Stomach (tissue), 4 donors: ENCODE results near the gene CHAT.

Source experiments
- EP300 ChIP-seq: sonication (generic); formaldehyde crosslinking; IDR thresholded peaks from one replicate; pipeline ENCODE4 v1.6.1; 2017; ENCODE audit warnings: antibody characterized with exemption
- POLR2A ChIP-seq, 4 donors: fragments of 450-650 bp; IDR thresholded peaks; one replicate each; pipeline ENCODE4 v1.6.1; 2016; ENCODE audit warnings: antibody characterized with exemption in 4 of 4, control low read depth in 2 of 4, mild to moderate bottlenecking in 1 of 4, moderate library complexity in 1 of 4
- POLR2AphosphoS5 ChIP-seq, 3 donors: sonication (generic); formaldehyde crosslinking; IDR thresholded peaks; one replicate each; pipeline ENCODE4 v1.6.1; 2016; ENCODE audit warnings: antibody characterized with exemption in 3 of 3
- TF ChIP-seq, protein P1 (sequence below), 7 experiments: fragments of 450-650 bp in 4 of 7; fragments of 200-600 bp in 3 of 7; sonication (generic) in 3 of 7; IDR thresholded peaks; one replicate each; pipeline ENCODE4 v1.5.1; 2016 to 2019; ENCODE audit warnings: antibody characterized with exemption in 7 of 7, control low read depth in 2 of 7, mild to moderate bottlenecking in 1 of 7

- TF ChIP-seq, protein P1, sequence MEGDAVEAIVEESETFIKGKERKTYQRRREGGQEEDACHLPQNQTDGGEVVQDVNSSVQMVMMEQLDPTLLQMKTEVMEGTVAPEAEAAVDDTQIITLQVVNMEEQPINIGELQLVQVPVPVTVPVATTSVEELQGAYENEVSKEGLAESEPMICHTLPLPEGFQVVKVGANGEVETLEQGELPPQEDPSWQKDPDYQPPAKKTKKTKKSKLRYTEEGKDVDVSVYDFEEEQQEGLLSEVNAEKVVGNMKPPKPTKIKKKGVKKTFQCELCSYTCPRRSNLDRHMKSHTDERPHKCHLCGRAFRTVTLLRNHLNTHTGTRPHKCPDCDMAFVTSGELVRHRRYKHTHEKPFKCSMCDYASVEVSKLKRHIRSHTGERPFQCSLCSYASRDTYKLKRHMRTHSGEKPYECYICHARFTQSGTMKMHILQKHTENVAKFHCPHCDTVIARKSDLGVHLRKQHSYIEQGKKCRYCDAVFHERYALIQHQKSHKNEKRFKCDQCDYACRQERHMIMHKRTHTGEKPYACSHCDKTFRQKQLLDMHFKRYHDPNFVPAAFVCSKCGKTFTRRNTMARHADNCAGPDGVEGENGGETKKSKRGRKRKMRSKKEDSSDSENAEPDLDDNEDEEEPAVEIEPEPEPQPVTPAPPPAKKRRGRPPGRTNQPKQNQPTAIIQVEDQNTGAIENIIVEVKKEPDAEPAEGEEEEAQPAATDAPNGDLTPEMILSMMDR (IDR thresholded peaks at IDR 0.05), result no peak
- TF ChIP-seq POLR2A (IDR thresholded peaks at IDR 0.05), result no peak
- no peak for TF ChIP-seq POLR2AphosphoS5 (IDR thresholded peaks at IDR 0.05)
- no peak for TF ChIP-seq EP300
These were observed 13.2 kb downstream of the CHAT start for GRCh38 chr10:49627038-49627437.
